MM.1S (cell line): ENCODE results near the gene CARS2.
"Not testable (repeated sequence)": the region's sequence is repeated elsewhere in the genome, so short reads cannot be mapped to it uniquely, and the experiment has no call there.

Experiments
- DNase-seq: peaks from one replicate; pipeline ENCODE4 v3.0.0-alpha.2; 2015
- H2AFZ ChIP-seq: fragments of 300-600 bp; sonication (generic); 2 replicates; pipeline ENCODE4 v1.6.0; 2016; ENCODE audit warnings: antibody characterized with exemption, low read length
- H3F3A ChIP-seq: fragments of 300-600 bp; sonication (generic); 2 replicates; pipeline ENCODE4 v1.6.1; 2016; ENCODE audit warnings: mild to moderate bottlenecking, antibody characterized with exemption, low read length, moderate library complexity, mixed read lengths; ENCODE audit not compliant: insufficient read depth
- H3K27ac ChIP-seq: fragments of 300-600 bp; sonication (generic); 2 replicates; pipeline ENCODE4 v1.5.1; 2016; ENCODE audit warnings: mild to moderate bottlenecking, low read length
- H3K27me3 ChIP-seq: fragments of 300-600 bp; sonication (generic); replicated peaks from 2 replicates; pipeline ENCODE4 v1.6.0; 2016; ENCODE audit warnings: low read length; ENCODE audit not compliant: insufficient read depth
- H3K36me3 ChIP-seq: fragments of 300-600 bp; sonication (generic); replicated peaks from 2 replicates; pipeline ENCODE4 v1.6.1; 2016; ENCODE audit warnings: mild to moderate bottlenecking, low read length, mixed read lengths; ENCODE audit not compliant: insufficient read depth
- H3K4me1 ChIP-seq: fragments of 300-600 bp; sonication (generic); 2 replicates; pipeline ENCODE4 v1.6.1; 2016; ENCODE audit warnings: low read length, mixed read lengths
- H3K4me2 ChIP-seq: fragments of 300-600 bp; sonication (generic); 2 replicates; pipeline ENCODE4 v1.6.0; 2016; ENCODE audit warnings: low read depth, low read length
- H3K4me3 ChIP-seq: fragments of 300-600 bp; sonication (generic); 2 replicates; pipeline ENCODE4 v1.5.1; 2016; ENCODE audit warnings: low read length, mixed read lengths
- H3K79me2 ChIP-seq: fragments of 300-600 bp; sonication (generic); 2 replicates; pipeline ENCODE4 v1.6.1; 2016; ENCODE audit warnings: mixed run types, low read length, mixed read lengths
- H3K9ac ChIP-seq: fragments of 300-600 bp; sonication (generic); 2 replicates; pipeline ENCODE4 v1.6.1; 2016; ENCODE audit warnings: low read length, mixed read lengths
- H3K9me2 ChIP-seq: fragments of 300-600 bp; sonication (generic); replicated peaks from 2 replicates; pipeline ENCODE4 v1.6.1; 2016; ENCODE audit warnings: mild to moderate bottlenecking, low read length, mixed read lengths; ENCODE audit not compliant: insufficient read depth
- H3K9me3 ChIP-seq: fragments of 300-600 bp; sonication (generic); replicated peaks from 2 replicates; pipeline ENCODE4 v1.6.1; 2016; ENCODE audit warnings: mild to moderate bottlenecking, low read length, mixed read lengths; ENCODE audit not compliant: insufficient read depth
- H4K20me1 ChIP-seq: fragments of 300-600 bp; sonication (generic); 2 replicates; pipeline ENCODE4 v1.6.1; 2016; ENCODE audit warnings: mild to moderate bottlenecking, low read length, moderate library complexity, mixed read lengths; ENCODE audit not compliant: insufficient read depth
- CTCF ChIP-seq: fragments of 300-600 bp; sonication (generic); IDR thresholded peaks from 2 replicates; pipeline ENCODE4 v1.5.1; 2016; ENCODE audit warnings: antibody characterized with exemption, low read length, mixed read lengths
- EZH2 ChIP-seq: fragments of 300-600 bp; sonication (generic); optimal IDR thresholded peaks from 2 replicates; pipeline ENCODE3; 2017; ENCODE audit warnings: low read depth, mild to moderate bottlenecking, antibody characterized with exemption, low read length, mixed read lengths
- EZH2phosphoT487 ChIP-seq: fragments of 300-600 bp; sonication (generic); IDR thresholded peaks from 2 replicates; pipeline ENCODE4 v1.6.1; 2018; ENCODE audit warnings: antibody characterized with exemption, low read length

CARS2 gene

DNA sequence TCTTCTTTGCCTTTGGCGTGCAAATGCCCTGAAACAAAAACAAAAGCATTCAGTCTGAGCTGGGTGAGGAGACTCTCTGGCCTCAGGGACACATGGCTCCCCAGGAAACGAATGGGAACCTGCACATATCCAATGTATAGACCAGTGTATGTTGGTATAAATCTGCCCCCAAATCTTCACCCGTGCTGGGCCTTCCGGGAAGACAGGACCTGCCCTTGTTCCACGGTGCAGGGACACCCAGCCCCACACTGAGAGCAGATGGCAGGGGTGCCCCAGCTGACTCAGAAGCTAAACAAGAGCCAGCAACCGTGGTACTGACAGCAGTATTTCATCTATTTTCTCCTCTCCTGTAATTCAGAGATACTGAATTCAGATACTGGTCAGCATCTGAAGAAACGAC lies 42.4 kb downstream of the CARS2 start:
- H3K9me2 ChIP-seq: no peaks in the 10 kb centered on the region
- no peak overlapping the region for H2AFZ ChIP-seq
- TF ChIP-seq EZH2 (no peak), EZH2phosphoT487 (no peak)
- no peaks in the 10 kb centered on the region for H3K9me3 ChIP-seq
- no peak overlapping the region for H3K9ac ChIP-seq
- H3K4me2 ChIP-seq: no peak overlapping the region
- H3F3A ChIP-seq: no peaks in the 10 kb centered on the region
- no peak overlapping the region for H3K4me3 ChIP-seq
- H4K20me1 ChIP-seq: no peaks in the 10 kb centered on the region
- H3K27ac ChIP-seq: no peak overlapping the region
- H3K36me3 ChIP-seq: 0 out of 2 replicates have a peak, but pooled peaks cover 5% of the 10 kb centered on the region
- H3K79me2 ChIP-seq: no peaks in the 10 kb centered on the region
- peaks cover 5% of the 10 kb centered on the region; the same call in 1 of the 2 replicates for H3K4me1 ChIP-seq
- no peak for DNase-seq
- H3K27me3 ChIP-seq: no peaks in the 10 kb centered on the region

GRCh38 chr13:110662777-110663443 lies 43.0 kb downstream of the CARS2 start:
- Histone ChIP-seq H3K9ac (no peak overlapping the region), H3K4me1 (peaks cover 10% of the 10 kb centered on the region; the same call in 1 of the 2 replicates), H3K27me3 (no peaks in the 10 kb centered on the region), H2AFZ (no peak overlapping the region), H3K4me3 (no peak overlapping the region), H3K9me2 (no peaks in the 10 kb centered on the region), H3K36me3 (0 out of 2 replicates have a peak, but pooled peaks cover 5% of the 10 kb centered on the region), H3K79me2 (no peaks in the 10 kb centered on the region), H3F3A (no peaks in the 10 kb centered on the region), H4K20me1 (no peaks in the 10 kb centered on the region), H3K27ac (no peak overlapping the region), H3K9me3 (no peaks in the 10 kb centered on the region), H3K4me2 (no peak overlapping the region)
- no peak for TF ChIP-seq CTCF
- TF ChIP-seq EZH2: no peak
- no peak for TF ChIP-seq EZH2phosphoT487
- DNase-seq: no peak

- H3K4me1 ChIP-seq: peaks cover 13% of the 10 kb centered on the region; the same call in 1 of the 2 replicates
- H4K20me1 ChIP-seq: no peaks in the 10 kb centered on the region
- H3K9me2 ChIP-seq: no peaks in the 10 kb centered on the region
- H3K4me3 ChIP-seq: no peak overlapping the region
- DNase-seq: no peak
- H3K9ac ChIP-seq: no peak overlapping the region
- H3K27me3 ChIP-seq: no peaks in the 10 kb centered on the region
- no peak overlapping the region for H2AFZ ChIP-seq
- H3F3A ChIP-seq: no peaks in the 10 kb centered on the region
- TF ChIP-seq EZH2phosphoT487 (no peak), EZH2 (no peak), CTCF (no peak)
- H3K4me2 ChIP-seq: no peak overlapping the region
- 0 out of 2 replicates have a peak, but pooled peaks cover 5% of the 10 kb centered on the region for H3K36me3 ChIP-seq
- H3K27ac ChIP-seq: no peak overlapping the region
- H3K79me2 ChIP-seq: no peaks in the 10 kb centered on the region
- H3K9me3 ChIP-seq: no peaks in the 10 kb centered on the region
These were observed 43.8 kb downstream of the CARS2 start for GRCh38 chr13:110662091-110662490.

DNA sequence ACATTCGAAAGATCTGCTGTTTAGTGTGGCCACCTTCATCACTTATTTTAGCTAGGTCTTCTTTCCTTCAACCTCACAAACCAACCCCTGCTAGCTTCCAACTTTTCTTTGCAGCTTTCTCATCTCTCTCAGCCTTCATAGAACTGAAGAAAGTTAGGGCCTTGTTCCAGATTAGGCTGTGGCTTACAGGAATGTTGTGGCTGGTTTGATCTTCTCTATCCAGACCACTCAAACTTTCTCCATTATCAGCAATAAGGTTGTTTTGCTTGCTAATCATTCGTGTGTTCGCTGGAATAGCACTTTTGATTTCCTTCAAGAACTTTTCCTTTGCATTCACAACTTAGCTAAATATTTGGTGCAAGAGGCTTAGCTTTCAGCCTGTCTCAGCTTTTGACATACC lies 44.7 kb downstream of the CARS2 start:
- Histone ChIP-seq H3F3A (no peaks in the 10 kb centered on the region), H3K4me3 (no peak overlapping the region), H4K20me1 (no peaks in the 10 kb centered on the region), H2AFZ (no peak overlapping the region), H3K27me3 (no peaks in the 10 kb centered on the region), H3K4me1 (peaks cover 13% of the 10 kb centered on the region; the same call in 1 of the 2 replicates), H3K27ac (no peak overlapping the region), H3K9ac (no peak overlapping the region), H3K9me2 (no peaks in the 10 kb centered on the region), H3K79me2 (no peaks in the 10 kb centered on the region), H3K9me3 (no peaks in the 10 kb centered on the region), H3K4me2 (no peak overlapping the region), H3K36me3 (0 out of 2 replicates have a peak, but pooled peaks cover 3% of the 10 kb centered on the region)
- no peak for DNase-seq
- TF ChIP-seq EZH2phosphoT487 (no peak), CTCF (no peak), EZH2 (no peak)

GRCh38 chr13:110658218-110658911 lies 47.6 kb downstream of the CARS2 start:
- not testable (repeated sequence) for H3K9me2 ChIP-seq, H3K9ac ChIP-seq, H3K27ac ChIP-seq, H3K4me3 ChIP-seq, H3F3A ChIP-seq, H3K4me2 ChIP-seq, H4K20me1 ChIP-seq, H2AFZ ChIP-seq, H3K79me2 ChIP-seq, H3K9me3 ChIP-seq, H3K27me3 ChIP-seq, H3K36me3 ChIP-seq
- peaks cover 13% of the 10 kb centered on the region; the same call in 1 of the 2 replicates for H3K4me1 ChIP-seq
- peak; percentile 26 for DNase-seq
